Measurements from ENCODE around the gene IDH3G.
"Not testable (repeated sequence)": the region's sequence is repeated elsewhere in the genome, so short reads cannot be mapped to it uniquely, and the experiment has no call there.

The IDH3G gene

GRCh38 chrX:153746991-153747390, 47.2 kb downstream of the IDH3G start:
- not testable (repeated sequence) for DNase-seq

GRCh38 chrX:153746359-153746758, 47.8 kb downstream of the IDH3G start:
- no peak for DNase-seq

GRCh38 chrX:153745067-153745433, 49.1 kb downstream of the IDH3G start:
- DNase-seq, result not testable (repeated sequence)

- no peak for DNase-seq
Measured at GRCh38 chrX:153744210-153745066, 49.7 kb downstream of the IDH3G start.

- not testable (repeated sequence) for DNase-seq
Measured at GRCh38 chrX:153743468-153744209, 50.5 kb downstream of the IDH3G start.

- not testable (repeated sequence) for DNase-seq
Measured at GRCh38 chrX:153742796-153743467, 51.2 kb downstream of the IDH3G start.

- not testable (repeated sequence) for DNase-seq
Measured at GRCh38 chrX:153742111-153742510, 52.1 kb downstream of the IDH3G start.

- no peak for DNase-seq
Measured at GRCh38 chrX:153741446-153741845, 52.7 kb downstream of the IDH3G start.

GRCh38 chrX:153740631-153741222, 53.4 kb downstream of the IDH3G start:
- no peak for DNase-seq

GRCh38 chrX:153739754-153740486, 54.3 kb downstream of the IDH3G start:
- DNase-seq, result no peak

- DNase-seq, result no peak
Measured at GRCh38 chrX:153738056-153738605, 56.0 kb downstream of the IDH3G start.

GRCh38 chrX:153736871-153737441, 57.2 kb downstream of the IDH3G start:
- DNase-seq, result no peak

GRCh38 chrX:153736071-153736820, 57.9 kb downstream of the IDH3G start:
- no peak for DNase-seq

All from inflammatory macrophage treated with lipopolysaccharide for 1 hour (primary cell).